Kidney (tissue), 14 donors: ENCODE measurements around the gene IBA57. TPM values are rescaled to one million over a fixed set of nuclear protein-coding genes. Genes with fewer than 3 reads are reported as not detected.

Source experiments
- DNase-seq, 5 donors: peaks; one replicate each; pipeline ENCODE4 v3.0.0-alpha.2; 2013 to 2020
- FAIRE-seq: peaks from 2 replicates; lab custom pipeline; 2012; peaks lifted over from hg19 to GRCh38; lab: Jason Lieb, UNC
- H3K27ac ChIP-seq, 2 donors: one replicate each; pipeline ENCODE4 v1.7.0; 2013; ENCODE audit warnings: low read depth in 2 of 2, low read length in 2 of 2, inconsistent platforms in 1 of 2
- H3K27me3 ChIP-seq: one replicate; pipeline ENCODE4 v1.7.1; 2013; ENCODE audit warnings: low read length, inconsistent platforms; ENCODE audit not compliant: control insufficient read depth, insufficient read depth
- H3K36me3 ChIP-seq, 3 donors: one replicate each; pipeline versions ENCODE4 v1.7.0 to v1.7.1; 2013; ENCODE audit warnings: low read length in 3 of 3, control low read depth in 1 of 3, inconsistent platforms in 1 of 3; ENCODE audit not compliant: insufficient read depth in 3 of 3, control insufficient read depth in 2 of 3
- H3K4me1 ChIP-seq, 3 donors: one replicate each; pipeline versions ENCODE4 v1.7.0 to v1.7.1; 2013; ENCODE audit warnings: low read length in 3 of 3, inconsistent platforms in 1 of 3, low read depth in 1 of 3; ENCODE audit not compliant: control insufficient read depth in 2 of 3, insufficient read depth in 2 of 3
- H3K4me3 ChIP-seq, 3 donors: one replicate each; pipeline versions ENCODE4 v1.7.0 to v1.8.1; 2013; ENCODE audit warnings: low read length in 3 of 3, control low read depth in 1 of 3, inconsistent platforms in 1 of 3
- H3K9ac ChIP-seq, 3 donors: one replicate each; pipeline versions ENCODE4 v1.7.0 to v1.7.1; 2013; ENCODE audit warnings: low read length in 3 of 3, control low read depth in 1 of 3, inconsistent platforms in 1 of 3
- H3K9me3 ChIP-seq, 3 donors: one replicate each; pipeline versions ENCODE4 v1.7.0 to v1.7.1; 2013; ENCODE audit warnings: low read length in 3 of 3, control low read depth in 1 of 3, inconsistent platforms in 1 of 3; ENCODE audit not compliant: control insufficient read depth in 2 of 3, insufficient read depth in 1 of 3
- CTCF ChIP-seq: IDR thresholded peaks from 3 replicates; pipeline ENCODE4 v1.5.1; 2012; ENCODE audit warnings: mild to moderate bottlenecking, moderate library complexity, borderline replicate concordance; ENCODE audit not compliant: insufficient read depth; ENCODE audit errors: extremely low read depth
- intact Hi-C: fragments of 100-400 bp; cut with DNase I; formaldehyde crosslinking; loops from one replicate; pipeline ENCODE4 v1.11.1; 2022
- polyA plus RNA-seq: library from polyadenylated mRNA; stranded (reverse); fragments of 350-450 nt; fragmentation: Illumina TruSeq; extraction: RNeasy Lipid Tissue Mini Kit (QIAGEN cat#74804); gene quantifications from one replicate; pipeline ENCODE4 v1.2.3, GENCODE V29; 2014; ENCODE audit warnings: low read depth, low replicate concordance; ENCODE audit not compliant: insufficient read depth
- total RNA-seq: library from RNA; stranded (reverse); fragmentation: NEBNext Ultra II Directional; extraction: Animal tissue kit (Norgen Biotek cat#: 25700); gene quantifications from one replicate; pipeline ENCODE4 v1.2.1, GENCODE V29; 2021
- donor health status: control.
- donor health status: control.
- donor health status: control.
- donor health status: control.
- donor health status: control.
- donor health status: DM: yes; HTN: yes; CAD: no.
- donor health status: Normal renal cell carcinoma (clear cell type).

Gene IBA57
- total and polyA plus RNA-seq, 2 donors from 2014 or later = 4.7 to 13.0 TPM

- no peak for FAIRE-seq
- H3K36me3 ChIP-seq = peaks cover 0 to 7% (median 0%) of the 10 kb centered on the region in 3 donors
- H3K9me3 ChIP-seq = no peaks in the 10 kb centered on the region
- H3K27ac ChIP-seq = no peak overlapping the region
- DNase-seq = peak in 2 of 5 donors; percentile 48 to 52
- intact Hi-C loops = no loop called here
- peaks cover 2% of the 10 kb centered on the region for H3K27me3 ChIP-seq
- no peak for TF ChIP-seq CTCF
- H3K4me1 ChIP-seq = peaks cover 0 to 28% (median 6%) of the 10 kb centered on the region in 3 donors
- H3K4me3 ChIP-seq = no peak overlapping the region
- H3K9ac ChIP-seq = no peak overlapping the region
Measured at GRCh38 chr1:228152918-228153258, 12.7 kb upstream of the IBA57 start.

- intact Hi-C loops = no loop called here
- Histone ChIP-seq H3K9me3 (no peaks in the 10 kb centered on the region), H3K27me3 (peaks cover 5% of the 10 kb centered on the region), H3K36me3 (no peaks in the 10 kb centered on the region), H3K4me3 (no peak overlapping the region), H3K4me1 (peaks cover 0 to 25% (median 2%) of the 10 kb centered on the region in 3 donors), H3K27ac (no peak overlapping the region), H3K9ac (no peak overlapping the region)
- DNase-seq (peak in 1 of 5 donors; percentile 32), FAIRE-seq (no peak)
- no peak for TF ChIP-seq CTCF
Measured at GRCh38 chr1:228154021-228154669, 11.5 kb upstream of the IBA57 start.

GRCh38 chr1:228154670-228155571, 10.7 kb upstream of the IBA57 start:
- FAIRE-seq = no peak
- intact Hi-C loops = no loop called here
- TF ChIP-seq CTCF = no peak

More at GRCh38 chr1:228154670-228155571, 10.7 kb upstream of the IBA57 start:
- no peak overlapping the region for H3K9ac ChIP-seq
- no peak overlapping the region for H3K27ac ChIP-seq
- H3K4me1 ChIP-seq = peaks cover 0 to 20% (median 0%) of the 10 kb centered on the region in 3 donors
- H3K36me3 ChIP-seq = no peaks in the 10 kb centered on the region
- no peaks in the 10 kb centered on the region for H3K9me3 ChIP-seq
- no peak overlapping the region for H3K4me3 ChIP-seq
- peak in 1 of 5 donors; percentile 67 for DNase-seq
- peaks cover 7% of the 10 kb centered on the region for H3K27me3 ChIP-seq
